Kidney epithelial cell (primary cell): ENCODE measurements around the gene NFIA. TPM values are rescaled to one million over a fixed set of nuclear protein-coding genes. Genes with fewer than 3 reads are reported as not detected.

Experiments used
- DNase-seq: peaks from one replicate; pipeline ENCODE4 v3.0.0-alpha.2; 2010; ENCODE audit warnings: low read depth
- H3K27me3 ChIP-seq: 2 replicates; pipeline ENCODE4 v1.6.0; 2011; ENCODE audit warnings: low read length; ENCODE audit not compliant: control insufficient read depth, insufficient read depth
- H3K36me3 ChIP-seq: 2 replicates; pipeline ENCODE4 v1.5.1; 2011; ENCODE audit warnings: low read length; ENCODE audit not compliant: control insufficient read depth, insufficient read depth
- H3K4me3 ChIP-seq: 2 replicates; pipeline ENCODE4 v1.5.1; 2011; ENCODE audit warnings: low read depth, mild to moderate bottlenecking, control low read depth, low read length
- CTCF ChIP-seq: IDR thresholded peaks from 2 replicates; pipeline ENCODE4 v1.5.1; 2011; ENCODE audit warnings: mild to moderate bottlenecking, moderate library complexity, low read length, control low read depth, inconsistent platforms; ENCODE audit not compliant: insufficient read depth, poor library complexity, severe bottlenecking
- total RNA-seq: library from RNA; depleted of rRNA; stranded (reverse); fragments of >200 nt; gene quantifications from 2 replicates; pipeline ENCODE4 v1.2.3, GENCODE V29; 2015

NFIA gene
- total RNA-seq, 1 donor from 2014 or later = 3.5 TPM

GRCh38 chr1:61469365-61469764, 387.0 kb downstream of the NFIA start:
- Histone ChIP-seq H3K36me3 (no peaks in the 10 kb centered on the region), H3K27me3 (no peaks in the 10 kb centered on the region), H3K4me3 (no peak overlapping the region)
- TF ChIP-seq CTCF = no peak
- no peak for DNase-seq

- Histone ChIP-seq H3K27me3 (no peaks in the 10 kb centered on the region), H3K36me3 (no peaks in the 10 kb centered on the region), H3K4me3 (no peak overlapping the region)
- DNase-seq = no peak
- TF ChIP-seq CTCF = no peak
These were observed 390.5 kb downstream of the NFIA start for GRCh38 chr1:61472876-61473275.

- no peak for DNase-seq
These were observed 392.0 kb downstream of the NFIA start for GRCh38 chr1:61474269-61474817.

GRCh38 chr1:61474963-61475362, 392.6 kb downstream of the NFIA start:
- TF ChIP-seq CTCF = no peak
- Histone ChIP-seq H3K4me3 (no peak overlapping the region), H3K36me3 (no peaks in the 10 kb centered on the region), H3K27me3 (no peaks in the 10 kb centered on the region)
- no peak for DNase-seq

More at GRCh38 chr1:61474269-61474817, 392.0 kb downstream of the NFIA start:
- H3K27me3 ChIP-seq = no peaks in the 10 kb centered on the region
- no peak for TF ChIP-seq CTCF
- H3K36me3 ChIP-seq = no peaks in the 10 kb centered on the region
- no peak overlapping the region for H3K4me3 ChIP-seq

GRCh38 chr1:61477301-61477700, 394.9 kb downstream of the NFIA start:
- no peaks in the 10 kb centered on the region for H3K27me3 ChIP-seq
- no peaks in the 10 kb centered on the region for H3K36me3 ChIP-seq
- no peak for DNase-seq
- no peak for TF ChIP-seq CTCF
- H3K4me3 ChIP-seq = no peak overlapping the region

GRCh38 chr1:61480273-61480935, 398.0 kb downstream of the NFIA start:
- no peak for TF ChIP-seq CTCF
- Histone ChIP-seq H3K36me3 (no peaks in the 10 kb centered on the region), H3K27me3 (peaks cover 4% of the 10 kb centered on the region), H3K4me3 (no peak overlapping the region)
- DNase-seq = no peak
